HG03354 (cell line): ENCODE measurements around the gene ITPRIP.

Source experiments
- ATAC-seq: cut with Tn5 transposase; IDR thresholded peaks from one replicate; pipeline ENCODE4 v1.9.1; 2021; ENCODE audit warnings: mild to moderate bottlenecking; ENCODE audit not compliant: unreplicated experiment, poor library complexity, severe bottlenecking

ITPRIP gene

GRCh38 chr10:104314591-104315485 is 23.4 kb downstream of the ITPRIP start:
- no peak for ATAC-seq

GRCh38 chr10:104311184-104311720 is 27.0 kb downstream of the ITPRIP start:
- ATAC-seq, result no peak

- no peak for ATAC-seq
Observed at GRCh38 chr10:104309980-104310978, 28.0 kb downstream of the ITPRIP start.

GRCh38 chr10:104308439-104308903 is 29.8 kb downstream of the ITPRIP start:
- ATAC-seq, result peak; percentile 84

GRCh38 chr10:104307576-104308438 is 30.5 kb downstream of the ITPRIP start:
- ATAC-seq, result no peak

GRCh38 chr10:104306897-104307296 is 31.4 kb downstream of the ITPRIP start:
- ATAC-seq, result no peak

GRCh38 chr10:104304927-104305326 is 33.3 kb downstream of the ITPRIP start:
- ATAC-seq, result no peak

- no peak for ATAC-seq
Observed at GRCh38 chr10:104304356-104304745, 33.9 kb downstream of the ITPRIP start.

GRCh38 chr10:104303594-104304355 is 34.5 kb downstream of the ITPRIP start:
- no peak for ATAC-seq

GRCh38 chr10:104301907-104302690 is 36.2 kb downstream of the ITPRIP start:
- ATAC-seq, result no peak

GRCh38 chr10:104300736-104301292 is 37.5 kb downstream of the ITPRIP start:
- ATAC-seq, result peak; percentile 68

- ATAC-seq, result peak; percentile 9
Observed at GRCh38 chr10:104300002-104300735, 38.1 kb downstream of the ITPRIP start.

- ATAC-seq, result no peak
Observed at GRCh38 chr10:104299031-104299904, 39.0 kb downstream of the ITPRIP start.

- peak; percentile 47 for ATAC-seq
Observed at GRCh38 chr10:104297697-104298660, 40.3 kb downstream of the ITPRIP start.
